Keratinocyte (primary cell): ENCODE data around the gene WNT16.

Experiments
- EZH2 ChIP-seq: IDR thresholded peaks from one replicate; pipeline ENCODE4 v1.6.1; 2012; ENCODE audit warnings: inconsistent platforms, mild to moderate bottlenecking, low read length, moderate library complexity
- TF ChIP-seq, protein P1 (sequence below), 3 experiments: IDR thresholded peaks in 1 of 3; conservative IDR thresholded peaks in 1 of 3; optimal IDR thresholded peaks in 1 of 3; 2 replicates in 2 of 3; 3 replicates in 1 of 3; pipeline versions ENCODE3 to v1.5.1; 2011; ENCODE audit warnings: low read length in 3 of 3, mild to moderate bottlenecking in 3 of 3, moderate library complexity in 2 of 3, control low read depth in 1 of 3, inconsistent platforms in 1 of 3; ENCODE audit not compliant: insufficient read depth in 2 of 3; ENCODE audit errors: extremely low read depth in 1 of 3

DNA sequence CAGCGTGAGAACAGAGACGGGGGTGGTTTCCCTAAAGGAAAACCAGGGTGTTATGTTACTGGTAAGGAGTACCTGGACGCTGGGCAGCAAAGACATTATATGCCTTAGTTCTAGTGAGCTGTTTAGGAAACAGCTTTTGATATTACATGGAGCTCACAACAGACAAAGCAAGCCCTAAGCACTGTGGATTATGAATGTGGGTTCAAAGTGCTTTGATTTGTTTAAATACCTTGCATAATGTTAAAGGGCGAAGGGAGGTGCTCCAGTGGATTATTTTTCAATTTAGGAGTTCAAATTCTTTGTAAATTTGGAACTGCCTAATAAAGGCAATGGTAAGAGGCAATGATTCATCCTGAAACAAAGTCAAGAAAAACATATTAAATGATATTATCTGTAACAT is 13.8 kb downstream of the WNT16 start:
- TF ChIP-seq, protein P1, sequence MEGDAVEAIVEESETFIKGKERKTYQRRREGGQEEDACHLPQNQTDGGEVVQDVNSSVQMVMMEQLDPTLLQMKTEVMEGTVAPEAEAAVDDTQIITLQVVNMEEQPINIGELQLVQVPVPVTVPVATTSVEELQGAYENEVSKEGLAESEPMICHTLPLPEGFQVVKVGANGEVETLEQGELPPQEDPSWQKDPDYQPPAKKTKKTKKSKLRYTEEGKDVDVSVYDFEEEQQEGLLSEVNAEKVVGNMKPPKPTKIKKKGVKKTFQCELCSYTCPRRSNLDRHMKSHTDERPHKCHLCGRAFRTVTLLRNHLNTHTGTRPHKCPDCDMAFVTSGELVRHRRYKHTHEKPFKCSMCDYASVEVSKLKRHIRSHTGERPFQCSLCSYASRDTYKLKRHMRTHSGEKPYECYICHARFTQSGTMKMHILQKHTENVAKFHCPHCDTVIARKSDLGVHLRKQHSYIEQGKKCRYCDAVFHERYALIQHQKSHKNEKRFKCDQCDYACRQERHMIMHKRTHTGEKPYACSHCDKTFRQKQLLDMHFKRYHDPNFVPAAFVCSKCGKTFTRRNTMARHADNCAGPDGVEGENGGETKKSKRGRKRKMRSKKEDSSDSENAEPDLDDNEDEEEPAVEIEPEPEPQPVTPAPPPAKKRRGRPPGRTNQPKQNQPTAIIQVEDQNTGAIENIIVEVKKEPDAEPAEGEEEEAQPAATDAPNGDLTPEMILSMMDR (optimal IDR thresholded peaks at IDR 0.05 in 1 of 3, IDR thresholded peaks at IDR 0.05 in 1 of 3, conservative IDR thresholded peaks at IDR 0.05 in 1 of 3; ENCODE audit: extremely low read depth in 1 of 3, insufficient read depth in 2 of 3, low read length in 3 of 3) = no peak
- TF ChIP-seq EZH2 = no peak
